Adrenal gland (tissue), 12 donors: Measurements from ENCODE around the gene RUNX3. TPM values are rescaled to one million over a fixed set of nuclear protein-coding genes. Genes with fewer than 3 reads are reported as not detected.

ENCODE experiments used
- DNase-seq, 7 donors: peaks; one replicate each; pipeline ENCODE4 v3.0.0-alpha.2; 2019 to 2020
- H3K27ac ChIP-seq, 5 donors: fragments of 200-600 bp; sonication (generic) in 4 of 5; 1 replicate in 3 of 5; 2 replicates in 2 of 5; pipeline versions ENCODE4 v1.5.1 to v1.8.0; 2016 to 2020; ENCODE audit warnings: mild to moderate bottlenecking in 1 of 5
- H3K27me3 ChIP-seq: fragments of 200-600 bp; 2 replicates; pipeline ENCODE4 v1.8.0; 2021
- H3K36me3 ChIP-seq, 2 donors: fragments of 200-600 bp; replicated peaks in 1 of 2; 1 replicate in 1 of 2; 2 replicates in 1 of 2; pipeline versions ENCODE4 v1.5.1 to v1.8.0; 2018 to 2022
- H3K4me1 ChIP-seq, 2 donors: fragments of 200-600 bp; replicated peaks in 1 of 2; 1 replicate in 1 of 2; 2 replicates in 1 of 2; pipeline versions ENCODE4 v1.5.1 to v1.8.0; 2018 to 2021
- H3K4me3 ChIP-seq, 4 donors: fragments of 200-600 bp; sonication (generic) in 3 of 4; one replicate each; pipeline ENCODE4 v1.5.1; 2016 to 2018
- H3K9me3 ChIP-seq, 3 donors: fragments of 200-600 bp; sonication (generic) in 1 of 3; replicated peaks in 1 of 3; 1 replicate in 2 of 3; 2 replicates in 1 of 3; pipeline versions ENCODE4 v1.5.1 to v1.8.0; 2016 to 2021
- CTCF ChIP-seq, 6 experiments: fragments of 450-650 bp in 4 of 6; fragments of 200-600 bp in 2 of 6; sonication (generic) in 1 of 6; IDR thresholded peaks; 1 replicate in 5 of 6; 2 replicates in 1 of 6; pipeline versions ENCODE4 v1.5.1 to v1.8.0; 2016 to 2021; ENCODE audit warnings: antibody characterized with exemption in 6 of 6, mild to moderate bottlenecking in 2 of 6, moderate library complexity in 1 of 6
- POLR2A ChIP-seq, 2 donors: fragments of 450-650 bp; IDR thresholded peaks; one replicate each; pipeline ENCODE4 v1.6.1; 2017; ENCODE audit warnings: antibody characterized with exemption in 2 of 2, mild to moderate bottlenecking in 2 of 2, moderate library complexity in 1 of 2
- WGBS, 4 donors: extraction: QIAGEN DNeasy Blood & Tissue Kit in 2 of 4; methylation state at CpG; one replicate each; pipeline versions ENCODE4 v1.1.5 to v1.1.7; 2013 to 2017; 5-methylcytosine and 5-hydroxymethylcytosine counted together
- intact Hi-C, 2 donors: fragments of 100-400 bp; cut with DNase I; formaldehyde crosslinking; loops; one replicate each; pipeline versions ENCODE4 v1.14.1 to v1.15.0; 2022 to 2023
- polyA plus RNA-seq, 3 donors: library from polyadenylated mRNA; stranded (reverse); fragments of 200-250 nt in 2 of 3; fragments of 350-450 nt in 1 of 3; fragmentation: Illumina TruSeq in 1 of 3; extraction: RNeasy Lipid Tissue Mini Kit (QIAGEN cat#74804) in 1 of 3; gene quantifications; one replicate each; pipeline ENCODE4 v1.2.3, GENCODE V29; 2013 to 2014
- total RNA-seq, 9 donors: library from RNA; depleted of rRNA in 4 of 9; stranded (reverse); fragments of >200 nt in 4 of 9; fragments of 120-200 nt in 1 of 9; fragmentation: NEBNext Ultra II Directional in 1 of 9; extraction: Animal tissue kit (Norgen Biotek cat#: 25700) in 1 of 9; gene quantifications; one replicate each; pipeline versions ENCODE4 v1.1.0 to v1.2.4, GENCODE V29; 2013 to 2023
- donor health status: healthy with polysubstance abuse.
- donor health status: Bipolar disorder and iron deficiency.
- donor health status: DM: yes; HTN: yes; CAD: no.
- donor health status: DM: no; HTN: no; CAD: no.
- donor health status: DM: no; HTN: no; CAD: no.
- donor health status: DM: yes; HTN: yes; CAD: no.

RUNX3 gene
- total and polyA plus RNA-seq, 12 donors: 0.06 to 7.5 (median 2.7) TPM

GRCh38 chr1:24932284-24932683 is 2.2 kb upstream of the RUNX3 start:
- Histone ChIP-seq H3K27ac (no peak overlapping the region), H3K9me3 (no peaks in the 10 kb centered on the region), H3K4me3 (peak overlapping the region in 2 of 4 donors; percentile 16 to 48), H3K4me1 (peaks cover 6 to 19% of the 10 kb centered on the region in 2 donors), H3K27me3 (peaks cover 78% of the 10 kb centered on the region), H3K36me3 (no peaks in the 10 kb centered on the region)
- intact Hi-C loops: loop anchor here (5.0 to 10.0 kb wide), 2 partner anchors 103 to 170 kb away; no protein-coding TSS in a partner anchor
- WGBS, 4 donors: 4 to 19% (median 8%) methylated on average over 4 to 34 of the region's 34 CpGs
- DNase-seq: peak in 5 of 7 donors; percentile 37 to 55 (median 47)
- peak in 4 of 6 experiments; percentile 14 to 87 (median 60) for TF ChIP-seq CTCF (IDR thresholded peaks at IDR 0.05)
- no peak for TF ChIP-seq POLR2A (IDR thresholded peaks at IDR 0.05)

DNA sequence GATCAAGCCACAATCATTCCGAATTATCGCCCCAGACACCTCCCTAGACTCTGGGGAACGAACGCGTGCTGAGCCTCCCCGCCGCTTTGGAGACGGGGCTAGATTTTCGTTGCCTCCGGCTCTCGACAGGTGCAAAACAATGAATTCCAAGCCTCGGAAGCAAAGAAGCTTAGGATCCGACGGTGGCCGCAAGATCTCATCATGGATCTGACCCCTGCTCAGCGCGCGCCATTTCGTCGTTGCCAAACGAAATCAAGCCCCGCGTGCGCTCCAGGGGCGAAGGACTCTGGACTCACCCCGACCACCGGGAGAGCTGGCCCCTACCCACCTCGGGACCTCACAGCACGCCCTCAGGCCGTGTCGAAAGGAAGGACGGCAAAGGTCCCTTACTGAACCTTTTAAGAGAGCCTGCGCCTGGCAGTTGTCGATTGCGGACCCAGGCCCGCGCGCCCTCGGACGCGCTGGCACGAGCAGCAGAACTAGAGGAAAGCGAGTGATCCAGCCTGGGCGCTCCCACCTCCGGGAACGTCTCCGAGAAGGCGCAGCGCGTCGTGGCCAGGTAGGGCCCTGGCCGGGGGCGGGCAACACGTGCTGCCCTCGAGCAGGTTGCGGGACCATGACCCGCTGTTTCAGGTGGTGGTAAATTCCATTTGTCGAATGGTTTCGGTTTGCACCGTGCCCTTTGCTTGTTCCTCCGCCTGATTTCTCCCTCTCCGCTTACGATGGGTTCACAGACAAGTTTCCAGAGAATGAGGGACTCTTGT is 1.6 kb upstream of the RUNX3 start:
- 16 to 27% (median 18%) methylated on average over 48 to 63 of the region's 63 CpGs for WGBS, 4 donors
- no peak for TF ChIP-seq POLR2A (IDR thresholded peaks at IDR 0.05)
- TF ChIP-seq CTCF (IDR thresholded peaks at IDR 0.05): no peak
- H3K27me3 ChIP-seq: peaks cover 83% of the 10 kb centered on the region
- intact Hi-C loops: loop anchor here (5.0 to 10.0 kb wide), 2 partner anchors 103 to 171 kb away; no protein-coding TSS in a partner anchor
- no peak overlapping the region for H3K27ac ChIP-seq
- peak overlapping the region in 2 of 4 donors; percentile 16 to 48 for H3K4me3 ChIP-seq
- no peaks in the 10 kb centered on the region for H3K36me3 ChIP-seq
- no peak for DNase-seq
- H3K9me3 ChIP-seq: no peaks in the 10 kb centered on the region
- H3K4me1 ChIP-seq: peaks cover 6 to 19% of the 10 kb centered on the region in 2 donors

DNA sequence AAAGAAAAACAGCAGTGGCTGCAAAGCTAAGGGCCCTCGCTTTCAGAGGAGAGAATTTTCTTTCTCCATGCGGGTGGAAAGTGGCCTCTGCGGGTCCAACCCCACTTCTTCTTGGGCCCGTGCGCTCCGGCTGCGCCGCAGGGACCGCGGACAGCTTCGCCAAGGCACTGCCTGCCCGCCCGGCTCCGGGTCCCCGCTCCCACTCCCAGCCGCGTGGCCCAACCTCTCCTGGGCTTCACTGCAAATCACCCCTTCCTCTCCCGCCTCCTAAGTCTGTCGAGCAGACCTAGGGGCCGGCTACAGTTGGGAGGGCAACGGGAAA is 1.0 kb upstream of the RUNX3 start:
- WGBS, 4 donors: 17 to 47% (median 34%) methylated on average over 4 to 21 of the region's 21 CpGs
- peaks cover 81% of the 10 kb centered on the region for H3K27me3 ChIP-seq
- H3K4me1 ChIP-seq: peaks cover 6 to 19% of the 10 kb centered on the region in 2 donors
- DNase-seq: no peak
- no peak overlapping the region for H3K27ac ChIP-seq
- no peak for TF ChIP-seq POLR2A (IDR thresholded peaks at IDR 0.05)
- no peak for TF ChIP-seq CTCF (IDR thresholded peaks at IDR 0.05)
- intact Hi-C loops: loop anchor here (5.0 to 10.0 kb wide), 2 partner anchors 104 to 171 kb away; no protein-coding TSS in a partner anchor
- no peaks in the 10 kb centered on the region for H3K36me3 ChIP-seq
- H3K4me3 ChIP-seq: no peak overlapping the region
- H3K9me3 ChIP-seq: no peaks in the 10 kb centered on the region

DNA sequence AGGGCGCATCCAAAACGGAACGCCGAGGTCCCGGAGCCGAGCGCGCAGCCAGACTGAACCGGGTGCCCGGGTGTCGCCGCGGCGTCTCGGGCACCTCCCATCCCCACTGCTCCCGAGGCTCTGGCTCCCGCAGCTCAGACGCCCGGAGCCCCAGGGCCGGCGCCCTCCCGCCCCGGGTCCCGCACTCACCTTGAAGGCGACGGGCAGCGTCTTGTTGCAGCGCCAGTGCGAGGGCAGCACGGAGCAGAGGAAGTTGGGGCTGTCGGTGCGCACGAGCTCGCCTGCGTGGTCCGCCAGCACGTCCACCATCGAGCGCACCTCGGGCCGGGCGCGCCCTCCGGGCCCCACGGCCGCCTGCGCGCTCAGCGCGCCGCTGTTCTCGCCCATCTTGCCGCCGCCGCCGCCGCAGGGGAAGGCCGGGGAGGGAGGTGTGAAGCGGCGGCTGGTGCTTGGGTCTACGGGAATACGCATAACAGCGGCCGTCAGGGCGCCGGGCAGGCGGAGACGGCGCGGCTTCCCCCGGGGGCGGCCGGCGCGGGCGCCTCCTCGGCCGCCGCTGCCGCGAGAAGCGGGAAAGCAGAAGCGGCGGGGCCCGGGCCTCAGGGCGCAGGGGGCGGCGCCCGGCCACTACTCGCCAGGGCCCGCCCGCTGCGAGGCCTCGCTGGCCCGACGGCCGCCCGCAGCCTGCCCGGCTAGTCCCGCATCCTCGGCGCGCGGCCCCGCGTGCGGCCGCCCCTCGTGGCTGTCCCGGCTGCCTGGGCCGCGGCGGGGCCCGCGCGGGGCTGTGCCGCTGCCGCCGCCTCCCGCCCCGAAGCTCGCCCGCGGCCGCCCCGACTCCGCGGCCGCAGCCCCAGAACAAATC is 447 bp downstream of the RUNX3 start:
- Histone ChIP-seq H3K4me3 (peak overlapping the region in 1 of 4 donors; percentile 43), H3K36me3 (no peaks in the 10 kb centered on the region), H3K9me3 (no peaks in the 10 kb centered on the region), H3K27me3 (peaks cover 79% of the 10 kb centered on the region), H3K27ac (peak overlapping the region in 3 of 5 donors; percentile 22 to 71 (median 57)), H3K4me1 (peaks cover 6 to 19% of the 10 kb centered on the region in 2 donors)
- intact Hi-C loops: loop anchor here (5.0 to 10.0 kb wide), 2 partner anchors 105 to 173 kb away; no protein-coding TSS in a partner anchor
- WGBS, 4 donors: 0 to 2% (median 2%) methylated on average over 2 to 127 of the region's 129 CpGs; no CpG with 5 or more reads in 1 of the 4 donors
- no peak for DNase-seq
- TF ChIP-seq POLR2A (IDR thresholded peaks at IDR 0.05) (no peak), CTCF (IDR thresholded peaks at IDR 0.05) (no peak)
